Fibroblast of skin of right biceps (primary cell): Measurements from ENCODE around the gene ADGRF4.

Experiments
- DNase-seq: peaks from one replicate; pipeline ENCODE4 v3.0.0-alpha.2; 2013

The ADGRF4 gene

GRCh38 chr6:47698342-47698787 lies at the start of gene ADGRF4:
ADGRF4 (plus strand) TSS chr6:47698580; CDS start chr6:47707246, 8,666 bp downstream.
- peak; percentile 9 for DNase-seq

- no peak for DNase-seq
Measured at GRCh38 chr6:47650553-47651432, 47.6 kb upstream of the ADGRF4 start.

GRCh38 chr6:47651505-47651944 lies 46.9 kb upstream of the ADGRF4 start:
- DNase-seq: peak; percentile 56

- no peak for DNase-seq
Measured at GRCh38 chr6:47653706-47654105, 44.7 kb upstream of the ADGRF4 start.

GRCh38 chr6:47654255-47654654 lies 44.1 kb upstream of the ADGRF4 start:
- no peak for DNase-seq

- DNase-seq: peak; percentile 58
Measured at GRCh38 chr6:47655719-47656595, 42.4 kb upstream of the ADGRF4 start.

- DNase-seq: no peak
Measured at GRCh38 chr6:47661960-47662359, 36.4 kb upstream of the ADGRF4 start.

GRCh38 chr6:47663462-47664216 lies 34.7 kb upstream of the ADGRF4 start:
- no peak for DNase-seq

GRCh38 chr6:47665112-47665511 lies 33.3 kb upstream of the ADGRF4 start:
- no peak for DNase-seq

GRCh38 chr6:47669684-47670513 lies 28.5 kb upstream of the ADGRF4 start:
- peak; percentile 45 for DNase-seq

GRCh38 chr6:47670851-47671250 lies 27.5 kb upstream of the ADGRF4 start:
- no peak for DNase-seq

- DNase-seq: no peak
Measured at GRCh38 chr6:47671777-47672176, 26.6 kb upstream of the ADGRF4 start.

GRCh38 chr6:47672816-47673215 lies 25.6 kb upstream of the ADGRF4 start:
- DNase-seq: peak; percentile 8

GRCh38 chr6:47674673-47675072 lies 23.7 kb upstream of the ADGRF4 start:
- DNase-seq: no peak

- no peak for DNase-seq
Measured at GRCh38 chr6:47677381-47678100, 20.8 kb upstream of the ADGRF4 start.

- DNase-seq: no peak
Measured at GRCh38 chr6:47678739-47679138, 19.6 kb upstream of the ADGRF4 start.

GRCh38 chr6:47679322-47679906 lies 19.0 kb upstream of the ADGRF4 start:
- no peak for DNase-seq

- no peak for DNase-seq
Measured at GRCh38 chr6:47680051-47680450, 18.3 kb upstream of the ADGRF4 start.

GRCh38 chr6:47680724-47681123 lies 17.7 kb upstream of the ADGRF4 start:
- DNase-seq: no peak

GRCh38 chr6:47681201-47681990 lies 17.0 kb upstream of the ADGRF4 start:
- no peak for DNase-seq
